Activated CD4-positive, alpha-beta memory T cell treated with anti-CD3 and anti-CD28 coated beads, Interleukin-2, amount 10 ng/mL, durations not matched to agents 7 days and 5 days (primary cell): ENCODE measurements around the gene IL33. TPM values are rescaled to one million over a fixed set of nuclear protein-coding genes. Genes with fewer than 3 reads are reported as not detected.

Source experiments
- CTCF ChIA-PET: fragments of 350-600 bp; sonication (Branson Sonifier 250); formaldehyde crosslinking; loops from one replicate; lab custom pipeline; 2021; ENCODE audit warnings: antibody characterized with exemption, inconsistent platforms; lab: Charles Lee
- POLR2A ChIA-PET: fragments of 350-600 bp; sonication (Branson Sonifier 250); formaldehyde crosslinking; loops from one replicate; lab custom pipeline; 2021; ENCODE audit warnings: antibody characterized with exemption; lab: Charles Lee
- DNase-seq: peaks from one replicate; pipeline ENCODE4 v3.0.0-alpha.2; 2020
- H3K27ac Mint-ChIP-seq: one replicate; pipeline ENCODE4 v1.8.0; 2021; ENCODE audit warnings: mild to moderate bottlenecking, mixed read lengths
- H3K27me3 Mint-ChIP-seq: one replicate; pipeline ENCODE4 v1.8.0; 2021; ENCODE audit warnings: mixed read lengths
- H3K36me3 Mint-ChIP-seq: one replicate; pipeline ENCODE4 v1.8.0; 2021; ENCODE audit warnings: low read depth, mixed read lengths
- H3K4me1 Mint-ChIP-seq: one replicate; pipeline ENCODE4 v1.8.0; 2021; ENCODE audit warnings: mixed read lengths
- H3K4me3 Mint-ChIP-seq: one replicate; pipeline ENCODE4 v1.8.0; 2021; ENCODE audit warnings: mild to moderate bottlenecking, mixed read lengths
- H3K9me3 Mint-ChIP-seq: one replicate; pipeline ENCODE4 v1.8.0; 2021; ENCODE audit warnings: mixed read lengths
- total RNA-seq, 2 experiments: library from RNA; stranded (reverse); gene quantifications; one replicate each; pipeline ENCODE4 v1.2.3, GENCODE V29; 2021

Gene IL33
- total RNA-seq, 2 experiments from 2014 or later = not detected

- ChIA-PET POLR2A (no interaction called here), CTCF (no interaction called here)
- Mint-ChIP-seq H3K4me3 (no peak overlapping the region), H3K9me3 (no peaks in the 10 kb centered on the region), H3K27ac (no peak overlapping the region), H3K36me3 (no peaks in the 10 kb centered on the region), H3K4me1 (no peaks in the 10 kb centered on the region), H3K27me3 (peaks cover 16% of the 10 kb centered on the region)
- no peak for DNase-seq
Observed at GRCh38 chr9:6226696-6227095, 11.1 kb downstream of the IL33 start.

- POLR2A ChIA-PET = no interaction called here
- Mint-ChIP-seq H3K36me3 (no peaks in the 10 kb centered on the region), H3K4me1 (no peaks in the 10 kb centered on the region), H3K4me3 (no peak overlapping the region), H3K27me3 (peaks cover 11% of the 10 kb centered on the region), H3K9me3 (no peaks in the 10 kb centered on the region), H3K27ac (no peak overlapping the region)
- CTCF ChIA-PET = no interaction called here
- DNase-seq = no peak
Observed at GRCh38 chr9:6229186-6229585, 13.6 kb downstream of the IL33 start.

DNA sequence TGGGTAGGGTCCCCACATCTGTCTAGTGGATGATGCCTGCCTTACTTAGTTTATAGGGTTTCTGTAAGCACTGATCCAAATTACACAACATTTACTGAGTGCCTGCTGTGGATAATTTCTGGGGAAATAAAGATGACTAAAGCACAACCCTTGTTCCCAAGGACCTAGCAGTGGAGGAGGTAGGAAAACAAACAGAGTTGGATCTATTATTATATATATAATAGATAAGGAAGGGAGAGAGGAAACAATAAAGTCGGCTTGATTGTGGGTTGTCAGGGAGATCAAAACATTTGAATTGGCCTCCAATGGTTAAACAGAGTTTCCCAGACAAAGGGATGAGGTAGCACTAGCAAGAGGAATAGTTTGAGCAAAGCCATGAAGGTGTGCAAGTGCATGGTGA, 14.0 kb downstream of the IL33 start:
- CTCF ChIA-PET = no interaction called here
- Mint-ChIP-seq H3K27ac (no peak overlapping the region), H3K4me3 (no peak overlapping the region)

GRCh38 chr9:6230037-6230780, 14.6 kb downstream of the IL33 start:
- ChIA-PET POLR2A (no interaction called here), CTCF (no interaction called here)
- H3K27me3 Mint-ChIP-seq = peaks cover 5% of the 10 kb centered on the region
- no peaks in the 10 kb centered on the region for H3K9me3 Mint-ChIP-seq
- no peak overlapping the region for H3K27ac Mint-ChIP-seq
- no peaks in the 10 kb centered on the region for H3K4me1 Mint-ChIP-seq
- no peak for DNase-seq
- H3K36me3 Mint-ChIP-seq = no peaks in the 10 kb centered on the region
- H3K4me3 Mint-ChIP-seq = no peak overlapping the region

More for the DNA sequence above, 14.0 kb downstream of the IL33 start:
- Mint-ChIP-seq H3K9me3 (no peaks in the 10 kb centered on the region), H3K4me1 (no peaks in the 10 kb centered on the region), H3K36me3 (no peaks in the 10 kb centered on the region), H3K27me3 (peaks cover 11% of the 10 kb centered on the region)
- no peak for DNase-seq
- POLR2A ChIA-PET = no interaction called here

GRCh38 chr9:6232336-6232945, 16.8 kb downstream of the IL33 start:
- Mint-ChIP-seq H3K27me3 (peaks cover 4% of the 10 kb centered on the region), H3K4me3 (no peak overlapping the region), H3K4me1 (no peaks in the 10 kb centered on the region), H3K27ac (no peak overlapping the region), H3K9me3 (no peaks in the 10 kb centered on the region), H3K36me3 (no peaks in the 10 kb centered on the region)
- POLR2A ChIA-PET = no interaction called here
- DNase-seq = no peak
- CTCF ChIA-PET = no interaction called here

- Mint-ChIP-seq H3K27me3 (peaks cover 5% of the 10 kb centered on the region), H3K4me3 (no peak overlapping the region), H3K9me3 (no peaks in the 10 kb centered on the region), H3K4me1 (no peaks in the 10 kb centered on the region), H3K36me3 (no peaks in the 10 kb centered on the region), H3K27ac (no peak overlapping the region)
- DNase-seq = no peak
- CTCF ChIA-PET = no interaction called here
- POLR2A ChIA-PET = no interaction called here
Observed at GRCh38 chr9:6234014-6234413, 18.4 kb downstream of the IL33 start.

DNA sequence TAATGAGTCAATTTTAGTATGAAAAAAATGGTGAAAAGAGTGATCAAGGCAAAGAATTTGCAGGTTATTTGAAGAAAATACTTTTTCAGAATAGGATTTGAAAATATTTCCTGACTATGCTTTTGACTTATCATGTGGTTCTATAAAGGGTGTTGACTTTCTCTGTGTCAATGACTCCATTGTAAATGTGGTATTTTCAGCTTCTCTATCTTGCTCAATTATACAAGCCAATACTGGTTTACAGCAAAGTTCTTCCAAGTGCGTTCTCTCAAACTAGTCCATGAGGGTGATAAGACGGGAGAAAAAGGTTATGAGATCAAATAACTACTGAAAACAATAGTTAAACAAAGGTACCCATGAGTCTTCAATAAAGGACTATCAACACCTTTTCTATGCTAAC, 21.7 kb downstream of the IL33 start:
- H3K4me3 Mint-ChIP-seq = no peak overlapping the region
- no peak for DNase-seq
- H3K9me3 Mint-ChIP-seq = no peaks in the 10 kb centered on the region
- H3K4me1 Mint-ChIP-seq = no peaks in the 10 kb centered on the region
- no peak overlapping the region for H3K27ac Mint-ChIP-seq
- H3K27me3 Mint-ChIP-seq = peaks cover 11% of the 10 kb centered on the region
- CTCF ChIA-PET = no interaction called here
- POLR2A ChIA-PET = no interaction called here
- no peaks in the 10 kb centered on the region for H3K36me3 Mint-ChIP-seq

DNA sequence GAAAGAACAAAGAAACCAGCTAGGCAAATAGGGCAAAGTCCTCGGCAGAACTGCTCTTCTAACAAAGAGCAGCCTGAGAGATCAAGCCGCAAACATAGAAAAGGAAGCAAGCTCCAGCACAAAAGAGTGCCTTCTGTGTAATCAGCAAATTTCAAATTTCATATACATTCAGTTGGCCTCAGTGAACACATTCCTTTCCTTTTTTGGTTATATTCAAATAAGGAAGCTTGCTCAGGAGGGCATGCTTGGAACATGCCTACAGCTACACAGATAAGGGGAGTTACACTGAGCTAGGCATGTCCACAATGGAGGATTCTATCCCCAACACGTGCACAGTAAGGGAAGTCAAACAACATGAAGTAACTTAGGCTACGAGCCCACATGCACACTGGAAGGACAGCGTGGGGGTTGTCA, 23.4 kb downstream of the IL33 start:
- DNase-seq = no peak
- Mint-ChIP-seq H3K36me3 (no peaks in the 10 kb centered on the region), H3K9me3 (no peaks in the 10 kb centered on the region), H3K27ac (no peak overlapping the region), H3K4me3 (no peak overlapping the region), H3K4me1 (no peaks in the 10 kb centered on the region), H3K27me3 (peaks cover 13% of the 10 kb centered on the region)
- ChIA-PET POLR2A (no interaction called here), CTCF (interaction anchor here (0.8 kb wide), 1 partner anchor 185 kb away, joined by 3 read pairs; no protein-coding TSS in a partner anchor)

DNA sequence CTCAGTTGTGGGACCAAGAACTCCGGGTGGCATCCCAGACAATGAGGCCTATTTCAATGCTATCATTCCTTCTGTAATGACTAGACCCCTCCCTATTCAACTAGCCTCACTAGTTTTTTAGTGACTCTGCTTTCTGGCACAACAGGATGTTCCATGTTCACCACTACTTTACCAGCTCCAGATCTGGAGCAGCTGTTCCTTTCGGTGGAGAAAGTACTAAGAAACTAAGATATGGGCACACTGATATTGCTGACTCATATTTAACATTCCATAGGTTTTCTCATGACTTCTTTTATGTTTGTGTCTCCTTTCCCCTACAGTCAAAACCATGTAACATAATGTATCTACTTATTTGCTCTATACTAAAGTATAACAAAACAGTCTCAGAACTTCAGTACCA, 24.1 kb downstream of the IL33 start:
- Mint-ChIP-seq H3K4me3 (no peak overlapping the region), H3K27ac (no peak overlapping the region), H3K9me3 (no peaks in the 10 kb centered on the region), H3K4me1 (no peaks in the 10 kb centered on the region), H3K27me3 (peaks cover 19% of the 10 kb centered on the region), H3K36me3 (no peaks in the 10 kb centered on the region)
- ChIA-PET POLR2A (no interaction called here), CTCF (interaction anchor here (0.8 kb wide), 1 partner anchor 185 kb away, joined by 3 read pairs; no protein-coding TSS in a partner anchor)
- DNase-seq = no peak

GRCh38 chr9:6243746-6244145, 28.1 kb downstream of the IL33 start:
- no peak overlapping the region for H3K27ac Mint-ChIP-seq
- H3K9me3 Mint-ChIP-seq = no peaks in the 10 kb centered on the region
- peaks cover 26% of the 10 kb centered on the region for H3K27me3 Mint-ChIP-seq
- H3K4me3 Mint-ChIP-seq = no peak overlapping the region
- CTCF ChIA-PET = no interaction called here
- H3K36me3 Mint-ChIP-seq = no peaks in the 10 kb centered on the region
- DNase-seq = no peak
- POLR2A ChIA-PET = no interaction called here
- H3K4me1 Mint-ChIP-seq = peaks cover 5% of the 10 kb centered on the region

DNA sequence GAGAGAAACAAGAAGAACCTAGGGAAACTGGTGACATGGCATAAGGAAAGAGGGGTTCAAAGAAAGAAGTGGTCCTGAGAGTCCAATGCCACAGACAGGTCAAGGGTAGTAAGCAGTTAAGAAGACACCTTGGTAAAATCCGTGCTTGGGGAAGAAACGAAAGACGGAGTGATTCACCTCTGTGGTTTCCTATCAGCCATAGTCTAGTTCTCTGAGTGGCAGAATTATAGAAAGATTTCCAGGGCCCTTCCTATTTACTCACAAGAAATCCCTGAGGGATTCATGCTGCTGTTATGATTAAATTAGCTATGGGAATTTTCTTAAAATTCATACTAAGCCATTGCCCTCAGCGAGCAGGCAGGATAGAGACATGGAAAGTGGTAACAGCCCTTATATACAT, 31.7 kb downstream of the IL33 start:
- peaks cover 5% of the 10 kb centered on the region for H3K4me1 Mint-ChIP-seq
- no peak for DNase-seq
- POLR2A ChIA-PET = no interaction called here
- CTCF ChIA-PET = no interaction called here
- peaks cover 21% of the 10 kb centered on the region for H3K27me3 Mint-ChIP-seq
- no peaks in the 10 kb centered on the region for H3K36me3 Mint-ChIP-seq
- H3K9me3 Mint-ChIP-seq = no peaks in the 10 kb centered on the region
- H3K27ac Mint-ChIP-seq = no peak overlapping the region
- no peak overlapping the region for H3K4me3 Mint-ChIP-seq

DNA sequence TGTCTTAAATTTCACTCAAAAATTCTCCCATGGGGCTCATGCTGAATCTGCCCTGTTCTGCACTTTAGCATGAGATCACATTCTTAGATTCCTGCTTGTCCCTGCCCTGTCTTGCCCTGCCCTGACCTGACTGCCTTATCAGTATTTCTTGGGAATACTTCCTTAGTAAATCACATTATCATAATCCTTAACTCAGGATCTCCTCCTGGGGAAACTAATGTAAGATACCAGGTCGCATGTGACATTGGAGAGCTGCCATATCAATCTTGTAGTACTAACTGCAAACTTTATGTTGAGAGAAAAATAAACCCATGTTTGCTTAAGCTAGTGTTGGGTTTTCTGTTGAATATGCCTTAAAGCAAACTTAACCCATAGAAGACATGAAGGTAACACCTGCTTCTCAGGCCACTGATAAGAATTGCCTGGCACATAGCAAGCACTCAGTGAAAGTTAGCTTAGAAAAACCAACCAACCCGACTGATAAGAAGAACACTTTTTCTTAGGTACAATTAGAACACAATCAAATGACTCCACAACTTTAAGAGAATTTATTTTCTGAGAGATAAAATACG, 53.3 kb downstream of the IL33 start:
- no peak for DNase-seq
- Mint-ChIP-seq H3K36me3 (no peaks in the 10 kb centered on the region), H3K9me3 (peaks cover 3% of the 10 kb centered on the region), H3K27me3 (peaks cover 6% of the 10 kb centered on the region), H3K4me3 (no peak overlapping the region), H3K27ac (no peak overlapping the region), H3K4me1 (no peaks in the 10 kb centered on the region)
- POLR2A ChIA-PET = no interaction called here
- CTCF ChIA-PET = no interaction called here

GRCh38 chr9:6270896-6271295, 55.3 kb downstream of the IL33 start:
- Mint-ChIP-seq H3K36me3 (no peaks in the 10 kb centered on the region), H3K4me1 (no peaks in the 10 kb centered on the region)
- POLR2A ChIA-PET = no interaction called here

More at GRCh38 chr9:6270896-6271295, 55.3 kb downstream of the IL33 start:
- DNase-seq = no peak
- CTCF ChIA-PET = no interaction called here
- Mint-ChIP-seq H3K27ac (no peak overlapping the region), H3K27me3 (peaks cover 9% of the 10 kb centered on the region), H3K9me3 (no peaks in the 10 kb centered on the region), H3K4me3 (no peak overlapping the region)
